Head of caudate nucleus (tissue), 42 donors: ENCODE results near the gene AP1G2.
A peak's percentile ranks its signal among the peaks of the same experiment; 100 is the strongest.
"Not testable (repeated sequence)": the region's sequence is repeated elsewhere in the genome, so short reads cannot be mapped to it uniquely, and the experiment has no call there.

Experiments
- DNase-seq, 42 donors: peaks; one replicate each; pipeline versions ENCODE4 v3.0.0 to v3.0.0-alpha.2; 2020 to 2021; ENCODE audit warnings: mixed read lengths in 7 of 42
- intact Hi-C: fragments of 100-400 bp; cut with DNase I; formaldehyde crosslinking; loops from one replicate; pipeline ENCODE4 v1.15.0; 2022

AP1G2 gene

GRCh38 chr14:23601424-23601823 is 33.8 kb upstream of the AP1G2 start:
- no peak for DNase-seq
- intact Hi-C loops = no loop called here

GRCh38 chr14:23600806-23601205 is 33.2 kb upstream of the AP1G2 start:
- no peak for DNase-seq
- intact Hi-C loops = no loop called here

GRCh38 chr14:23600322-23600707 is 32.7 kb upstream of the AP1G2 start:
- no peak for DNase-seq
- intact Hi-C loops = no loop called here

- intact Hi-C loops = not testable (repeated sequence)
- DNase-seq = peak in 1 of 42 donors; percentile 16
These were observed 26.6 kb upstream of the AP1G2 start for GRCh38 chr14:23594191-23594590.

GRCh38 chr14:23590198-23590597 is 22.6 kb upstream of the AP1G2 start:
- intact Hi-C loops = no loop called here
- DNase-seq = peak in 1 of 42 donors; percentile 8

- intact Hi-C loops = no loop called here
- DNase-seq = peak in 2 of 42 donors; percentile 9 to 30
These were observed 22.0 kb upstream of the AP1G2 start for GRCh38 chr14:23589606-23590005.

GRCh38 chr14:23588884-23589598 is 21.4 kb upstream of the AP1G2 start:
- intact Hi-C loops = no loop called here
- peak; percentile 76 to 94 (median 87) for DNase-seq

- intact Hi-C loops = not testable (repeated sequence)
These were observed 17.1 kb upstream of the AP1G2 start for GRCh38 chr14:23584527-23585203.

GRCh38 chr14:23583761-23584526 is 16.4 kb upstream of the AP1G2 start:
- intact Hi-C loops = not testable (repeated sequence)
- peak in 2 of 42 donors; percentile 1 for DNase-seq

More at GRCh38 chr14:23584527-23585203, 17.1 kb upstream of the AP1G2 start:
- DNase-seq = peak in 1 of 42 donors; percentile 9

GRCh38 chr14:23582906-23583760 is 15.5 kb upstream of the AP1G2 start:
- intact Hi-C loops = no loop called here
- peak in 2 of 42 donors; percentile 1 for DNase-seq

- intact Hi-C loops = no loop called here
These were observed 13.3 kb upstream of the AP1G2 start for GRCh38 chr14:23580948-23581281.

GRCh38 chr14:23580152-23580926 is 12.7 kb upstream of the AP1G2 start:
- DNase-seq = peak in 2 of 42 donors; percentile 10 to 22
- intact Hi-C loops = no loop called here

More at GRCh38 chr14:23580948-23581281, 13.3 kb upstream of the AP1G2 start:
- DNase-seq = peak in 1 of 42 donors; percentile 25

- peak in 3 of 42 donors; percentile 2 to 6 (median 3) for DNase-seq
- intact Hi-C loops = no loop called here
These were observed 12.1 kb upstream of the AP1G2 start for GRCh38 chr14:23579739-23580138.

- intact Hi-C loops = no loop called here
These were observed 11.7 kb upstream of the AP1G2 start for GRCh38 chr14:23579311-23579630.

GRCh38 chr14:23578560-23579310 is 11.1 kb upstream of the AP1G2 start, which contains the start of gene JPH4:
Gene JPH4 (minus strand): TSS chr14:23578790. CDS start chr14:23577453, 1,337 bp downstream.
- intact Hi-C loops = no loop called here

More at GRCh38 chr14:23579311-23579630, 11.7 kb upstream of the AP1G2 start:
- DNase-seq = peak in 1 of 42 donors; percentile 34

GRCh38 chr14:23577710-23578392 is 10.3 kb upstream of the AP1G2 start:
- DNase-seq = peak in 6 of 42 donors; percentile 23 to 57 (median 40)
- intact Hi-C loops = no loop called here

More at GRCh38 chr14:23578560-23579310, 11.1 kb upstream of the AP1G2 start, which contains the start of gene JPH4:
- DNase-seq = peak in 41 of 42 donors; percentile 35 to 94 (median 79)
